A673 (cell line): ENCODE measurements around the gene TMED10.

Experiments
- EZH2 ChIP-seq: fragments of 200-600 bp; sonication (generic); IDR thresholded peaks from 2 replicates; pipeline ENCODE4 v1.6.1; 2017; ENCODE audit warnings: borderline replicate concordance, low read depth, mild to moderate bottlenecking, mixed read lengths, antibody characterized with exemption, low read length; ENCODE audit not compliant: poor library complexity, severe bottlenecking
- TF ChIP-seq, protein P1 (sequence below): fragments of 300-800, 200-600 bp; sonication (generic); conservative IDR thresholded peaks from 2 replicates; pipeline ENCODE4 v1.5.1; 2017; ENCODE audit warnings: low read depth, mild to moderate bottlenecking, antibody characterized with exemption, low read length, moderate library complexity, mixed read lengths

DNA sequence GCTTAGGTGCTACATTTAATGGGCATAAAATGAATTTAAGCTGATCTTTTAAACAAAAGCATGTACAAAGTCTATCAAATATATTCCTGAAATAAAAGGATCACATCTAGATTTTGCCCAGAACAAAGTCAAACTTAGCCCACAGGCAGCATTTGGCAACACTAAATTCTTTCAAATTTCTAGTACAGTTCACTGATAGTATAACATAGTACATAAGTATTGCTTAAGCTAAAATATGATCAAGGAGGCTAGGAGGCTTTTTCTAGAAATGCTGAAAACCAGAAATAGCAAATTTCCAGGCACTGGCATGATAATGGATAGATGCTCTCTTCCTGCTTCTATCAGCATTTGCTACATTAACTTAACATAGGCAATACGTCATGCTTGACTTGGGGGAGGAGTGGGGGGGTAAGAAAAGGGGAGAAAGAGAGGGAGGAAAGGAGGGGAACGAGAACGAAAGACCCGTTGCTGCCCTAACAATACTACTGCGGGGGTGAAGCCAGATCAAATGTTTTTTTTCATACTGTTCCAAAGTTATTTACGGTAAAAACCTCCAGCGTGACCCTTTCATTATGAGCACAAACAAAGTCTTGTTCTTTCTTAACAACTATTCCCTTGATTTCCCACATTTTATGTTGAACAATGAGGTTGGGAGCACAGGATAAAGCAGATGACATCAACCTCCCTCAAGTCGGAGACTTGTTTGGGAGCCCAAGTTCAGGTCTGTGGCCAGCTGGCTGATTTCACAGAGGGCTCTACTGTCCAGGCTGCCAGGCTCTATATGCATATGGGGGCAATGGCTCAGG, 10.6 kb downstream of the TMED10 start:
- TF ChIP-seq, protein P1, sequence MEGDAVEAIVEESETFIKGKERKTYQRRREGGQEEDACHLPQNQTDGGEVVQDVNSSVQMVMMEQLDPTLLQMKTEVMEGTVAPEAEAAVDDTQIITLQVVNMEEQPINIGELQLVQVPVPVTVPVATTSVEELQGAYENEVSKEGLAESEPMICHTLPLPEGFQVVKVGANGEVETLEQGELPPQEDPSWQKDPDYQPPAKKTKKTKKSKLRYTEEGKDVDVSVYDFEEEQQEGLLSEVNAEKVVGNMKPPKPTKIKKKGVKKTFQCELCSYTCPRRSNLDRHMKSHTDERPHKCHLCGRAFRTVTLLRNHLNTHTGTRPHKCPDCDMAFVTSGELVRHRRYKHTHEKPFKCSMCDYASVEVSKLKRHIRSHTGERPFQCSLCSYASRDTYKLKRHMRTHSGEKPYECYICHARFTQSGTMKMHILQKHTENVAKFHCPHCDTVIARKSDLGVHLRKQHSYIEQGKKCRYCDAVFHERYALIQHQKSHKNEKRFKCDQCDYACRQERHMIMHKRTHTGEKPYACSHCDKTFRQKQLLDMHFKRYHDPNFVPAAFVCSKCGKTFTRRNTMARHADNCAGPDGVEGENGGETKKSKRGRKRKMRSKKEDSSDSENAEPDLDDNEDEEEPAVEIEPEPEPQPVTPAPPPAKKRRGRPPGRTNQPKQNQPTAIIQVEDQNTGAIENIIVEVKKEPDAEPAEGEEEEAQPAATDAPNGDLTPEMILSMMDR = no peak
- no peak for TF ChIP-seq EZH2
